GM12878 (cell line): ENCODE results near the gene PEMT. TPM values are rescaled to one million over a fixed set of nuclear protein-coding genes. Genes with fewer than 3 reads are reported as not detected.

Source experiments
- ATAC-seq: fragments of 200-7000 bp; cut with Tn5 transposase; 3 replicates; pipeline ENCODE4 v1.9.1; 2020; ENCODE audit warnings: mild to moderate bottlenecking, moderate library complexity
- BruUV-seq: library from RNA; stranded (reverse); fragments of 400-500 nt; replicated peaks from 2 replicates; lab custom pipeline; 2021; lab: Mats Ljungman, UMichigan
- CTCF ChIA-PET: fragments of 300-600 bp; sonication (Branson Sonifier 250); formaldehyde crosslinking; extraction: SDS; loops from one replicate; lab custom pipeline; 2021; ENCODE audit warnings: inconsistent platforms; lab: Yijun Ruan, JAX
- POLR2A ChIA-PET: fragments of 350-600 bp; formaldehyde crosslinking; extraction: SDS; loops from one replicate; lab custom pipeline; 2021; ENCODE audit warnings: inconsistent platforms; lab: Charles Lee
- RAD21 ChIA-PET: fragments of 300-600 bp; sonication (Branson Sonifier 250); formaldehyde crosslinking; loops from one replicate; lab custom pipeline; 2023; ENCODE audit warnings: antibody characterized with exemption; ENCODE audit not compliant: unreplicated experiment; lab: Charles Lee
- SMC1A ChIA-PET: fragments of 300-600 bp; sonication (Branson Sonifier 250); formaldehyde crosslinking; loops from one replicate; lab custom pipeline; 2023; ENCODE audit not compliant: unreplicated experiment, uncharacterized antibody; lab: Charles Lee
- DNase-seq: peaks from one replicate; pipeline ENCODE4 v3.0.0-alpha.2; 2011; ENCODE audit warnings: low read depth, low spot score
- FAIRE-seq: peaks from 3 replicates; lab custom pipeline; 2011; peaks lifted over from hg19 to GRCh38; lab: Jason Lieb, UNC
- H2AFZ ChIP-seq: 2 replicates; pipeline ENCODE4 v1.6.0; 2011; ENCODE audit warnings: low read depth, low read length, control low read depth; ENCODE audit not compliant: control insufficient read depth
- H3K27ac ChIP-seq: 2 replicates; pipeline ENCODE4 v1.5.1; 2011; ENCODE audit warnings: control low read depth; ENCODE audit not compliant: control insufficient read depth, insufficient read depth
- H3K27me3 ChIP-seq, 2 experiments: replicated peaks in 1 of 2; 2 replicates each; pipeline versions ENCODE4 v1.6.0 to v1.6.1; 2011; ENCODE audit warnings: low read length in 1 of 2; ENCODE audit not compliant: control insufficient read depth in 2 of 2, insufficient read depth in 2 of 2
- H3K36me3 ChIP-seq, 2 experiments: 2 replicates each; pipeline ENCODE4 v1.5.1; 2011; ENCODE audit warnings: low read length in 1 of 2; ENCODE audit not compliant: control insufficient read depth in 2 of 2, insufficient read depth in 2 of 2
- H3K4me1 ChIP-seq: 2 replicates; pipeline ENCODE4 v1.6.1; 2011; ENCODE audit warnings: mild to moderate bottlenecking, low read length, moderate library complexity, mixed read lengths; ENCODE audit not compliant: control insufficient read depth, insufficient read depth
- H3K4me2 ChIP-seq: 2 replicates; pipeline ENCODE4 v1.6.0; 2011; ENCODE audit warnings: control low read depth; ENCODE audit not compliant: control insufficient read depth, insufficient read depth
- H3K4me3 ChIP-seq: fragments of 200-600 bp; sonication (generic); 2 replicates; pipeline ENCODE4 v1.5.1; 2016
- H3K79me2 ChIP-seq: 2 replicates; pipeline ENCODE4 v1.6.0; 2011; ENCODE audit warnings: low read length; ENCODE audit not compliant: control insufficient read depth, insufficient read depth
- H3K9ac ChIP-seq: 2 replicates; pipeline ENCODE4 v1.8.0; 2011; ENCODE audit warnings: low read length, control low read depth, mixed read lengths; ENCODE audit not compliant: control insufficient read depth, insufficient read depth
- H3K9me3 ChIP-seq: replicated peaks from 3 replicates; pipeline ENCODE4 v1.5.1; 2011; ENCODE audit warnings: mild to moderate bottlenecking, low read length; ENCODE audit not compliant: control insufficient read depth, insufficient read depth
- H4K20me1 ChIP-seq: 2 replicates; pipeline ENCODE4 v1.6.0; 2011; ENCODE audit not compliant: control insufficient read depth, insufficient read depth
- CBX3 ChIP-seq: fragments of 200-600 bp; sonication (generic); IDR thresholded peaks from 2 replicates; pipeline ENCODE4 v1.6.1; 2016; ENCODE audit warnings: low read depth, borderline replicate concordance
- CREM ChIP-seq: IDR thresholded peaks from 2 replicates; pipeline ENCODE4 v1.6.1; 2014; ENCODE audit warnings: antibody characterized with exemption, low read depth
- EED ChIP-seq: sonication (generic); IDR thresholded peaks from 2 replicates; pipeline ENCODE4 v1.6.1; 2016; ENCODE audit warnings: antibody characterized with exemption, low read depth
- ELK1 ChIP-seq: IDR thresholded peaks from 2 replicates; pipeline ENCODE4 v1.6.1; 2012; ENCODE audit warnings: low read depth, low read length, improper control_type of control experiment
- EZH2 ChIP-seq: IDR thresholded peaks from 2 replicates; pipeline ENCODE4 v1.6.1; 2012; ENCODE audit warnings: low read depth, mild to moderate bottlenecking, control low read depth, inconsistent platforms, low read length, borderline replicate concordance; ENCODE audit not compliant: control insufficient read depth
- FOXM1 ChIP-seq: IDR thresholded peaks from 2 replicates; pipeline ENCODE4 v1.6.1; 2012; ENCODE audit warnings: low read depth, mild to moderate bottlenecking, inconsistent platforms, low read length, moderate library complexity
- JUND ChIP-seq: IDR thresholded peaks from 2 replicates; pipeline ENCODE4 v1.6.1; 2012; ENCODE audit warnings: low read depth, mild to moderate bottlenecking, low read length, improper control_type of control experiment, moderate library complexity
- MEF2B ChIP-seq: fragments of 450-650 bp; IDR thresholded peaks from 2 replicates; pipeline ENCODE4 v1.6.1; 2018; ENCODE audit warnings: mild to moderate bottlenecking, moderate library complexity; ENCODE audit not compliant: partially characterized antibody, poor library complexity, severe bottlenecking
- NFIC ChIP-seq: IDR thresholded peaks from 2 replicates; pipeline ENCODE4 v1.6.1; 2012; ENCODE audit warnings: low read depth, mild to moderate bottlenecking, inconsistent platforms, low read length, moderate library complexity
- NR2F1 ChIP-seq: fragments of 450-650 bp; conservative IDR thresholded peaks from 2 replicates; pipeline ENCODE4 v1.6.1; 2017; ENCODE audit warnings: mild to moderate bottlenecking
- RB1 ChIP-seq: fragments of 450-650 bp; formaldehyde crosslinking; IDR thresholded peaks from 2 replicates; pipeline ENCODE4 v1.6.1; 2017; ENCODE audit warnings: mild to moderate bottlenecking, borderline replicate concordance
- SUZ12 ChIP-seq: fragments of 200-600 bp; sonication (generic); IDR thresholded peaks from one replicate; pipeline ENCODE4 v1.6.1; 2018; ENCODE audit warnings: antibody characterized with exemption, mild to moderate bottlenecking; ENCODE audit not compliant: unreplicated experiment
- TARDBP ChIP-seq: IDR thresholded peaks from 2 replicates; pipeline ENCODE4 v1.6.1; 2016; ENCODE audit warnings: borderline replicate concordance
- YY1 ChIP-seq: IDR thresholded peaks from 2 replicates; pipeline ENCODE4 v1.6.1; 2011; ENCODE audit warnings: low read depth, mild to moderate bottlenecking, low read length
- ZNF384 ChIP-seq: IDR thresholded peaks from 2 replicates; pipeline ENCODE4 v1.6.1; 2012; ENCODE audit warnings: low read depth, mild to moderate bottlenecking, low read length, improper control_type of control experiment, borderline replicate concordance
- WGBS: methylation state at CpG from one replicate; pipeline ENCODE4 v1.1.6; 2016; ENCODE audit warnings: low lambda C conversion rate; ENCODE audit not compliant: insufficient replicate concordance, insufficient coverage; ENCODE audit errors: missing lambda C conversion rate; 5-methylcytosine and 5-hydroxymethylcytosine counted together
- in situ Hi-C: fragments of 300-500 bp; cut with MboI; formaldehyde crosslinking; loops from 9 replicates; pipeline ENCODE4 v1.14.3; 2018; ENCODE audit warnings: mixed read lengths
- intact Hi-C: fragments of 100-400 bp; cut with micrococcal nuclease; formaldehyde crosslinking; loops from one replicate; pipeline ENCODE4 v1.14.2; 2022; ENCODE audit not compliant: unreplicated experiment
- polyA plus RNA-seq, 11 experiments: library from polyadenylated mRNA; depleted of rRNA in 4 of 11; unstranded in 6 of 11; stranded (reverse) in 5 of 11; fragments of >200 nt; fragmentation: Nextera tagmentation in 4 of 11; fragmentation: Illumina TruSeq in 1 of 11; extraction: Ambion mirVana in 4 of 11; extraction: Trizol in 1 of 11; gene quantifications; 1 replicate in 1 of 11; 2 replicates in 10 of 11; pipeline versions ENCODE4 v1.2.1 to v1.2.3, GENCODE V29; 2011 to 2016; ENCODE audit warnings: inconsistent platforms in 2 of 11, missing spikeins in 2 of 11, low read depth in 1 of 11
- total RNA-seq, 4 experiments: library from RNA; depleted of rRNA in 3 of 4; stranded (reverse); fragments of >200 nt in 3 of 4; fragmentation: Illumina TruSeq in 1 of 4; extraction: Trizol in 1 of 4; gene quantifications; 2 replicates each; pipeline versions ENCODE4 v1.2.1 to v1.2.3, GENCODE V29; 2013 to 2021

PEMT gene
- total and polyA plus RNA-seq, 10 of the 15 experiments (the other 5 are each of a cell fraction or from before 2014, with no cell fraction given): 2.8 to 44.7 (median 25.4) TPM

GRCh38 chr17:17626840-17627239 is 35.3 kb upstream of the PEMT start:
- WGBS: 97% methylated on average over 4 of the region's 8 CpGs
- FAIRE-seq (no peak), ATAC-seq (no peak)
- POLR2A ChIA-PET: interaction anchor here (0.6 kb wide), 1 partner anchor 1419 kb away, joined by 4 read pairs; no protein-coding TSS in a partner anchor
- SMC1A ChIA-PET: no interaction called here
- RAD21 ChIA-PET: no interaction called here
- H2AFZ ChIP-seq: no peak overlapping the region
- no peaks in the 10 kb centered on the region for H3K36me3 ChIP-seq
- H3K9ac ChIP-seq: no peak overlapping the region
- no peaks in the 10 kb centered on the region for H4K20me1 ChIP-seq
- H3K9me3 ChIP-seq: no peaks in the 10 kb centered on the region
- in situ Hi-C loops (no loop called here), intact Hi-C loops (no loop called here)
- CTCF ChIA-PET: interaction anchor here (1.2 kb wide), 1 partner anchor 130 kb away, joined by 4 read pairs; no protein-coding TSS in a partner anchor
- no peaks in the 10 kb centered on the region for H3K79me2 ChIP-seq
- BruUV-seq: no TSS peak
- H3K27ac ChIP-seq: no peak overlapping the region
- no peaks in the 10 kb centered on the region for H3K27me3 ChIP-seq
- TF ChIP-seq NFIC: no peak
- no peak for TF ChIP-seq CREM
- TF ChIP-seq ELK1: no peak
- TF ChIP-seq TARDBP: no peak
- TF ChIP-seq YY1: no peak
- TF ChIP-seq CBX3: no peak
- TF ChIP-seq MEF2B: no peak
- TF ChIP-seq JUND: no peak
- TF ChIP-seq EZH2: no peak
- no peak for TF ChIP-seq NR2F1
- no peak for TF ChIP-seq SUZ12
- no peak for TF ChIP-seq ZNF384
- TF ChIP-seq EED: no peak
- no peak for TF ChIP-seq RB1
- no peak for TF ChIP-seq FOXM1
- TF ChIP-seq, all 136 proteins: peak for 0
- DNase-seq: no peak
- H3K4me3 ChIP-seq: no peak overlapping the region
- no peaks in the 10 kb centered on the region; the same call in 1 of the 2 replicates for H3K4me1 ChIP-seq
- H3K4me2 ChIP-seq: no peak overlapping the region
